HepG2 (cell line): ENCODE results near the gene ELMOD3. TPM values are rescaled to one million over a fixed set of nuclear protein-coding genes. Genes with fewer than 3 reads are reported as not detected.

Experiments used
- ATAC-seq: fragments of 200-7000 bp; cut with Tn5 transposase; 3 replicates; pipeline ENCODE4 v1.9.1; 2020; ENCODE audit warnings: mild to moderate bottlenecking, moderate library complexity
- BruUV-seq: library from RNA; stranded (reverse); fragments of 400-500 nt; replicated peaks from 2 replicates; lab custom pipeline; 2021; lab: Mats Ljungman, UMichigan
- CTCF ChIA-PET: fragments of 300-600 bp; formaldehyde crosslinking; extraction: SDS; loops from one replicate; lab custom pipeline; 2021; ENCODE audit warnings: low total read pairs, inconsistent platforms, low intra/inter-chr PET ratio; lab: Yijun Ruan, JAX
- POLR2A ChIA-PET: fragments of 350-600 bp; sonication (Branson Sonifier 250); formaldehyde crosslinking; loops from one replicate; lab custom pipeline; 2020; ENCODE audit warnings: antibody characterized with exemption, inconsistent platforms; lab: Yijun Ruan, JAX
- DNase-seq: peaks from one replicate; pipeline ENCODE4 v3.0.0-alpha.2; 2015; ENCODE audit warnings: low spot score
- FAIRE-seq: peaks from 3 replicates; lab custom pipeline; 2011; peaks lifted over from hg19 to GRCh38; lab: Jason Lieb, UNC
- H2AFZ ChIP-seq: one replicate; pipeline ENCODE4 v1.6.1; 2011; ENCODE audit warnings: low read length, inconsistent platforms
- H3K27ac ChIP-seq: fragments of 300-600 bp; 3 replicates; pipeline ENCODE4 v1.8.0; 2011; ENCODE audit warnings: mixed run types, mild to moderate bottlenecking, mixed read lengths, low read length, inconsistent platforms; ENCODE audit not compliant: insufficient read depth; ENCODE audit errors: extremely low read length
- H3K27me3 ChIP-seq, 2 experiments: fragments of 200-600 bp in 1 of 2; 2 replicates in 1 of 2; 3 replicates in 1 of 2; pipeline versions ENCODE4 v1.6.0 to v1.8.0; 2011; ENCODE audit warnings: low read length in 2 of 2, mild to moderate bottlenecking in 2 of 2, moderate library complexity in 2 of 2, inconsistent platforms in 1 of 2; ENCODE audit not compliant: insufficient read depth in 2 of 2, control insufficient read depth in 1 of 2
- H3K36me3 ChIP-seq, 2 experiments: fragments of 200-600 bp in 1 of 2; replicated peaks in 1 of 2; 2 replicates in 1 of 2; 3 replicates in 1 of 2; pipeline versions ENCODE4 v1.5.1 to v1.8.0; 2011; ENCODE audit warnings: low read length in 2 of 2, inconsistent platforms in 1 of 2; ENCODE audit not compliant: insufficient read depth in 2 of 2, control insufficient read depth in 1 of 2
- H3K4me1 ChIP-seq: 2 replicates; pipeline ENCODE4 v1.5.1; 2012; ENCODE audit warnings: low read length, inconsistent platforms; ENCODE audit not compliant: insufficient read depth
- H3K4me2 ChIP-seq: 2 replicates; pipeline ENCODE4 v1.6.0; 2011; ENCODE audit warnings: low read depth, low read length, inconsistent platforms
- H3K4me3 ChIP-seq, 3 experiments: fragments of 200-600 bp in 1 of 3; sonication (generic), shearing (Covaris generic) in 1 of 3; replicated peaks in 1 of 3; 2 replicates each; pipeline ENCODE4 v1.5.1; 2011 to 2016; ENCODE audit warnings: low read length in 3 of 3, inconsistent platforms in 2 of 3, low read depth in 2 of 3, mild to moderate bottlenecking in 2 of 3, control low read depth in 1 of 3, mixed read lengths in 1 of 3; ENCODE audit not compliant: insufficient read depth in 1 of 3
- H3K79me2 ChIP-seq: one replicate; pipeline ENCODE4 v1.6.1; 2011; ENCODE audit warnings: low read length, inconsistent platforms; ENCODE audit not compliant: insufficient read depth
- H3K9ac ChIP-seq: 2 replicates; pipeline ENCODE4 v1.6.0; 2011; ENCODE audit warnings: mild to moderate bottlenecking, low read depth, low read length, inconsistent platforms; ENCODE audit not compliant: insufficient read depth
- H3K9me3 ChIP-seq: 2 replicates; pipeline ENCODE4 v1.5.1; 2012; ENCODE audit warnings: mild to moderate bottlenecking, low read length
- H4K20me1 ChIP-seq: 2 replicates; pipeline ENCODE4 v1.6.0; 2011; ENCODE audit warnings: inconsistent platforms, mild to moderate bottlenecking, low read length, moderate library complexity; ENCODE audit not compliant: insufficient read depth
- CREB1 ChIP-seq, 2 experiments: fragments of 450-650 bp in 1 of 2; IDR thresholded peaks; 2 replicates each; pipeline ENCODE4 v1.6.1; 2016 to 2017; ENCODE audit warnings: control low read depth in 1 of 2, mild to moderate bottlenecking in 1 of 2, missing compliant biosample characterization in 1 of 2, missing genetic modification characterization in 1 of 2
- GTF2F1 ChIP-seq: fragments of 150-350 bp; IDR thresholded peaks from 2 replicates; pipeline ENCODE4 v1.6.1; 2014; ENCODE audit warnings: low read length
- NFATC3 ChIP-seq: sonication (generic); formaldehyde crosslinking; IDR thresholded peaks from 2 replicates; pipeline ENCODE4 v1.5.1; 2020; ENCODE audit warnings: mild to moderate bottlenecking, missing genetic modification reagents
- ZBTB40 ChIP-seq, 2 experiments: fragments of 450-650 bp in 1 of 2; sonication (generic) in 1 of 2; formaldehyde crosslinking in 1 of 2; IDR thresholded peaks; 2 replicates each; pipeline versions ENCODE4 v1.6.1 to v1.8.0; 2016 to 2022; ENCODE audit warnings: antibody characterized with exemption in 1 of 2, mild to moderate bottlenecking in 1 of 2, missing genetic modification reagents in 1 of 2
- ZFP82 ChIP-seq: sonication (generic); formaldehyde crosslinking; IDR thresholded peaks from 2 replicates; pipeline ENCODE4 v1.5.1; 2020; ENCODE audit warnings: mild to moderate bottlenecking, missing genetic modification reagents, borderline replicate concordance
- ZNF343 ChIP-seq: sonication (generic); formaldehyde crosslinking; IDR thresholded peaks from 2 replicates; pipeline ENCODE4 v1.4.0; 2020; ENCODE audit warnings: mild to moderate bottlenecking, missing genetic modification reagents
- ZNF775 ChIP-seq: sonication (generic); formaldehyde crosslinking; IDR thresholded peaks from 2 replicates; pipeline ENCODE4 v1.4.0; 2020; ENCODE audit warnings: missing genetic modification reagents, mild to moderate bottlenecking, moderate library complexity, borderline replicate concordance
- WGBS: methylation state at CpG from one replicate; pipeline ENCODE4 v1.1.6; 2017; ENCODE audit warnings: low lambda C conversion rate; 5-methylcytosine and 5-hydroxymethylcytosine counted together
- in situ Hi-C: cut with HindIII; loops from 2 replicates; pipeline ENCODE4 v1.10.0; 2017; ENCODE audit warnings: low pct_unique_long_range_greater_than_20kb; ENCODE audit not compliant: extremely low pct_ligation_motif_present
- intact Hi-C: fragments of 100-400 bp; cut with micrococcal nuclease; formaldehyde crosslinking; loops from one replicate; pipeline ENCODE4 v1.10.0; 2022; ENCODE audit not compliant: unreplicated experiment
- polyA plus RNA-seq, 8 experiments: library from polyadenylated mRNA; depleted of rRNA in 3 of 8; stranded (reverse) in 7 of 8; unstranded in 1 of 8; fragments of >200 nt; fragmentation: Illumina TruSeq in 4 of 8; extraction: Trizol in 4 of 8; gene quantifications; 2 replicates each; pipeline versions ENCODE4 v1.2.1 to v1.2.3, GENCODE V29; 2011 to 2016; ENCODE audit warnings: low read depth in 4 of 8, missing spikeins in 1 of 8, mixed read lengths in 1 of 8; ENCODE audit not compliant: insufficient read depth in 1 of 8
- total RNA-seq, 5 experiments: library from RNA; depleted of rRNA; stranded (reverse); fragments of >200 nt; fragmentation: Illumina TruSeq; extraction: Trizol; gene quantifications; 2 replicates each; pipeline ENCODE4 v1.2.3, GENCODE V29; 2016; ENCODE audit warnings: low read depth in 1 of 5

Gene ELMOD3
- total and polyA plus RNA-seq, 2 of the 13 experiments (the other 11 are each of a cell fraction or from before 2014, with no cell fraction given): 13.3 to 19.5 TPM

- Histone ChIP-seq H2AFZ (no peak overlapping the region), H4K20me1 (0 out of 2 replicates have a peak, but pooled peaks cover 1% of the 10 kb centered on the region), H3K4me2 (no peak overlapping the region), H3K27me3 (no peaks in the 10 kb centered on the region; a peak in 1 of 5 replicates), H3K36me3 (no peaks in the 10 kb centered on the region), H3K9me3 (no peaks in the 10 kb centered on the region), H3K4me3 (no peak overlapping the region), H3K79me2 (peaks cover 27% of the 10 kb centered on the region), H3K27ac (no peak overlapping the region), H3K4me1 (peaks cover 30% of the 10 kb centered on the region), H3K9ac (no peak overlapping the region)
- intact Hi-C loops: no loop called here
- TF ChIP-seq ZNF343 (no peak), ZNF775 (CRISPR knock-in tag) (no peak), ZFP82 (CRISPR knock-in tag) (no peak), ZBTB40 (IDR thresholded peaks at IDR 0.05) (peak; percentile 66), ZBTB40 (CRISPR knock-in tag; IDR thresholded peaks at IDR 0.05) (no peak), CREB1 (IDR thresholded peaks at IDR 0.05) (no peak), CREB1 (CRISPR knock-in tag; IDR thresholded peaks at IDR 0.05) (0 out of 2 replicates have a peak, but pooled peaks have one; percentile 15), NFATC3 (0 out of 2 replicates have a peak, but pooled peaks have one; percentile 13), GTF2F1 (no peak)
- BruUV-seq: no TSS peak
- no peak for DNase-seq
- CTCF ChIA-PET: no interaction called here
- in situ Hi-C loops: no loop called here
- WGBS: 65% methylated on average over 13 of the region's 13 CpGs
- no peak for ATAC-seq
- POLR2A ChIA-PET: interaction anchor here (1.6 to 4.2 kb wide), 2 partner anchors 23 to 24 kb away, joined by 5 to 22 read pairs; partner anchors contain the start of genes ELMOD3 and RETSAT
- no peak for FAIRE-seq
Observed at GRCh38 chr2:85330839-85331636, 23.5 kb upstream of the ELMOD3 start.
